Measurements from ENCODE around the gene ITPR1. TPM values are rescaled to one million over a fixed set of nuclear protein-coding genes. Genes with fewer than 3 reads are reported as not detected.

ITPR1 gene
- total and polyA plus RNA-seq, 10 of the 15 experiments (the other 5 are each of a cell fraction or from before 2014, with no cell fraction given): 12.2 to 239 (median 28.4) TPM

GRCh38 chr3:4548356-4548755 is 55.2 kb downstream of the ITPR1 start (continued):
- TF ChIP-seq ZNF384 (IDR thresholded peaks at IDR 0.05; ENCODE audit: borderline replicate concordance, low read depth, low read length) (no peak), WRNIP1 (IDR thresholded peaks at IDR 0.05; ENCODE audit: borderline replicate concordance, low read depth, low read length) (no peak), POLR2AphosphoS2 (IDR thresholded peaks at IDR 0.05; ENCODE audit: low read depth, low read length) (no peak), KDM1A (IDR thresholded peaks at IDR 0.05; ENCODE audit: borderline replicate concordance) (no peak), POLR2A (IDR thresholded peaks at IDR 0.05; ENCODE audit: low read depth, low read length) (no peak), ZBED1 (IDR thresholded peaks at IDR 0.05; ENCODE audit: borderline replicate concordance) (no peak), TARDBP (IDR thresholded peaks at IDR 0.05; ENCODE audit: borderline replicate concordance) (no peak), HCFC1 (IDR thresholded peaks at IDR 0.05; ENCODE audit: low read length) (no peak)
- TF ChIP-seq, protein P1, sequence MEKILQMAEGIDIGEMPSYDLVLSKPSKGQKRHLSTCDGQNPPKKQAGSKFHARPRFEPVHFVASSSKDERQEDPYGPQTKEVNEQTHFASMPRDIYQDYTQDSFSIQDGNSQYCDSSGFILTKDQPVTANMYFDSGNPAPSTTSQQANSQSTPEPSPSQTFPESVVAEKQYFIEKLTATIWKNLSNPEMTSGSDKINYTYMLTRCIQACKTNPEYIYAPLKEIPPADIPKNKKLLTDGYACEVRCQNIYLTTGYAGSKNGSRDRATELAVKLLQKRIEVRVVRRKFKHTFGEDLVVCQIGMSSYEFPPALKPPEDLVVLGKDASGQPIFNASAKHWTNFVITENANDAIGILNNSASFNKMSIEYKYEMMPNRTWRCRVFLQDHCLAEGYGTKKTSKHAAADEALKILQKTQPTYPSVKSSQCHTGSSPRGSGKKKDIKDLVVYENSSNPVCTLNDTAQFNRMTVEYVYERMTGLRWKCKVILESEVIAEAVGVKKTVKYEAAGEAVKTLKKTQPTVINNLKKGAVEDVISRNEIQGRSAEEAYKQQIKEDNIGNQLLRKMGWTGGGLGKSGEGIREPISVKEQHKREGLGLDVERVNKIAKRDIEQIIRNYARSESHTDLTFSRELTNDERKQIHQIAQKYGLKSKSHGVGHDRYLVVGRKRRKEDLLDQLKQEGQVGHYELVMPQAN (conservative IDR thresholded peaks at IDR 0.05): no peak
- TF ChIP-seq, protein P2, sequence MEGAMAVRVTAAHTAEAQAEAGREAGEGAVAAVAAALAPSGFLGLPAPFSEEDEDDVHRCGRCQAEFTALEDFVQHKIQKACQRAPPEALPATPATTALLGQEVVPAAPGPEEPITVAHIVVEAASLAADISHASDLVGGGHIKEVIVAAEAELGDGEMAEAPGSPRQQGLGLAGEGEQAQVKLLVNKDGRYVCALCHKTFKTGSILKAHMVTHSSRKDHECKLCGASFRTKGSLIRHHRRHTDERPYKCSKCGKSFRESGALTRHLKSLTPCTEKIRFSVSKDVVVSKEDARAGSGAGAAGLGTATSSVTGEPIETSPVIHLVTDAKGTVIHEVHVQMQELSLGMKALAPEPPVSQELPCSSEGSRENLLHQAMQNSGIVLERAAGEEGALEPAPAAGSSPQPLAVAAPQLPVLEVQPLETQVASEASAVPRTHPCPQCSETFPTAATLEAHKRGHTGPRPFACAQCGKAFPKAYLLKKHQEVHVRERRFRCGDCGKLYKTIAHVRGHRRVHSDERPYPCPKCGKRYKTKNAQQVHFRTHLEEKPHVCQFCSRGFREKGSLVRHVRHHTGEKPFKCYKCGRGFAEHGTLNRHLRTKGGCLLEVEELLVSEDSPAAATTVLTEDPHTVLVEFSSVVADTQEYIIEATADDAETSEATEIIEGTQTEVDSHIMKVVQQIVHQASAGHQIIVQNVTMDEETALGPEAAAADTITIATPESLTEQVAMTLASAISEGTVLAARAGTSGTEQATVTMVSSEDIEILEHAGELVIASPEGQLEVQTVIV (IDR thresholded peaks at IDR 0.05; ENCODE audit: borderline replicate concordance, partially characterized antibody): no peak

DNA sequence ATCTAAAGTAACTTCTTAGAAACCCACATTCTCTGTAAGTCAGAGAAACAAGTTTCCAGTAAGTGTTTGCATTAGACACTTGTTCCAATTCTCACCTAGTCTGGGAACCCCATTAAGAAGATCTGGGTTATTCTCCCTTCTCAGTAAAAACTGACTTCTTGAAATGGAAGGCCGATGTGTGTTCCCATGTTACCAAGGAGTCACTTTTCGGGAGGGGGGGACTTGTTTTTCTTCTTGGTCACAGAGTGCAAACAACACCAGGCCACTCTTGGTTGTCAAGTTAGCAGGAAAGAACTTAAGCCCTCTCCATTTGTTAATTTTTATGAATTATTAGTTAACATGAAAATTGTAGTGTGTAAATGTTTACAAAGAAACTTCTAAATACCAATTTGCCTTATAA is 55.6 kb downstream of the ITPR1 start:
- FAIRE-seq (no peak), ATAC-seq (no peak), DNase-seq (ENCODE audit: low read depth, low spot score) (no peak)
- Histone ChIP-seq H2AFZ (ENCODE audit: control insufficient read depth, low read depth, low read length) (no peak overlapping the region), H3K4me2 (ENCODE audit: control insufficient read depth, insufficient read depth) (no peak overlapping the region), H3K9me3 (replicated peaks; ENCODE audit: control insufficient read depth, insufficient read depth, low read length) (no peaks in the 10 kb centered on the region), H3K36me3 (ENCODE audit: control insufficient read depth in 2 of 2, insufficient read depth in 2 of 2, low read length in 1 of 2) (peaks cover 0 to 5% of the 10 kb centered on the region in 2 experiments; a peak in 2 of 4 replicates), H4K20me1 (ENCODE audit: control insufficient read depth, insufficient read depth) (no peaks in the 10 kb centered on the region), H3K4me3 (no peak overlapping the region), H3K9ac (ENCODE audit: control insufficient read depth, insufficient read depth, low read length) (no peak overlapping the region), H3K79me2 (ENCODE audit: control insufficient read depth, insufficient read depth, low read length) (no peaks in the 10 kb centered on the region), H3K27ac (ENCODE audit: control insufficient read depth, insufficient read depth) (no peak overlapping the region), H3K27me3 (replicated peaks in 1 of 2; ENCODE audit: control insufficient read depth in 2 of 2, insufficient read depth in 2 of 2, low read length in 1 of 2) (no peaks in the 10 kb centered on the region), H3K4me1 (ENCODE audit: control insufficient read depth, insufficient read depth, low read length) (no peaks in the 10 kb centered on the region)
- ChIA-PET SMC1A (ENCODE audit: uncharacterized antibody, unreplicated experiment) (no interaction called here), RAD21 (ENCODE audit: unreplicated experiment) (no interaction called here), CTCF (no interaction called here), POLR2A (no interaction called here)
- intact Hi-C loops (cut with micrococcal nuclease; ENCODE audit: unreplicated experiment): no loop called here
- in situ Hi-C loops (cut with MboI): no loop called here
- BruUV-seq (replicated peaks): no TSS peak
- WGBS (ENCODE audit: insufficient coverage, insufficient replicate concordance, low lambda C conversion rate, missing lambda C conversion rate): 98% methylated on average over 2 of the region's 2 CpGs
- TF ChIP-seq ZSCAN29 (IDR thresholded peaks at IDR 0.05): no peak
- TF ChIP-seq, protein P3, sequence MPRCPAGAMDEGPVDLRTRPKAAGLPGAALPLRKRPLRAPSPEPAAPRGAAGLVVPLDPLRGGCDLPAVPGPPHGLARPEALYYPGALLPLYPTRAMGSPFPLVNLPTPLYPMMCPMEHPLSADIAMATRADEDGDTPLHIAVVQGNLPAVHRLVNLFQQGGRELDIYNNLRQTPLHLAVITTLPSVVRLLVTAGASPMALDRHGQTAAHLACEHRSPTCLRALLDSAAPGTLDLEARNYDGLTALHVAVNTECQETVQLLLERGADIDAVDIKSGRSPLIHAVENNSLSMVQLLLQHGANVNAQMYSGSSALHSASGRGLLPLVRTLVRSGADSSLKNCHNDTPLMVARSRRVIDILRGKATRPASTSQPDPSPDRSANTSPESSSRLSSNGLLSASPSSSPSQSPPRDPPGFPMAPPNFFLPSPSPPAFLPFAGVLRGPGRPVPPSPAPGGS (IDR thresholded peaks at IDR 0.05; ENCODE audit: borderline replicate concordance, insufficient read depth, low read depth, low read length, poor library complexity, severe bottlenecking): no peak
- no peak for TF ChIP-seq SKIL (IDR thresholded peaks at IDR 0.05; ENCODE audit: low read depth, poor library complexity, severe bottlenecking)
- TF ChIP-seq STAT1 (conservative IDR thresholded peaks at IDR 0.05): no peak
- no peak for TF ChIP-seq SIN3A (IDR thresholded peaks at IDR 0.05; ENCODE audit: low read depth, low read length)
- TF ChIP-seq ESRRA (IDR thresholded peaks at IDR 0.05; ENCODE audit: low read length): no peak
- TF ChIP-seq NBN (IDR thresholded peaks at IDR 0.05): no peak
- TF ChIP-seq PML (IDR thresholded peaks at IDR 0.05; ENCODE audit: low read length): no peak
- no peak for TF ChIP-seq YY1 (IDR thresholded peaks at IDR 0.05; ENCODE audit: low read depth, low read length)

All from GM12878 (cell line).